Epithelial cell of prostate (primary cell): ENCODE data around the gene ARL8A.
"Not testable (repeated sequence)": the region's sequence is repeated elsewhere in the genome, so short reads cannot be mapped to it uniquely, and the experiment has no call there.

ENCODE experiments used
- DNase-seq: peaks from one replicate; pipeline ENCODE4 v3.0.0-alpha.2; 2011; ENCODE audit warnings: low read depth, low spot score
- H3K27ac ChIP-seq: fragments of 450-650 bp; 2 replicates; pipeline ENCODE4 v1.5.1; 2017; ENCODE audit warnings: mild to moderate bottlenecking

ARL8A gene

GRCh38 chr1:202143768-202144401 is 652 bp downstream of the ARL8A start:
- H3K27ac ChIP-seq = peak overlapping the region; percentile 67
- no peak for DNase-seq

GRCh38 chr1:202143011-202143767 is 1.3 kb downstream of the ARL8A start:
- H3K27ac ChIP-seq = peak overlapping the region; percentile 67
- DNase-seq = no peak

DNA sequence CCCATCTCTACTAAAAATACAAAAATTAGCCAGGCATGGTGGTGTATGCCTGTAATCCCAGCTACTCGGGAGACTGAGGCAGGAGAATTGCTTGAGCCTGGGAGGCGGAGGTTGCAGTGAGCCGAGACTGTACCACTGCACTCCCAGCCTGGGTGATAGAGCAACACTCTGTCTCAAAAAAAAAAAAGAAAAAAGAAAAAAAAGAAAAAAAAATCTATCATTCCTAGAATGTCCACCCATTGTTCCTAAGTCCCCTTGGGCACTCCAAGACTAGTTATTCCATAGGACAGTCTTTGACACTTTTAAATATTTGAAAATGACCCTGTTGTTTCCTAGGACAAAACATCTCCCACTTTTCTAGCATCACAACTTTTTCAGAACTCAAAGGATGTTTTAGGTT is 3.1 kb downstream of the ARL8A start:
- not testable (repeated sequence) for H3K27ac ChIP-seq, DNase-seq

DNA sequence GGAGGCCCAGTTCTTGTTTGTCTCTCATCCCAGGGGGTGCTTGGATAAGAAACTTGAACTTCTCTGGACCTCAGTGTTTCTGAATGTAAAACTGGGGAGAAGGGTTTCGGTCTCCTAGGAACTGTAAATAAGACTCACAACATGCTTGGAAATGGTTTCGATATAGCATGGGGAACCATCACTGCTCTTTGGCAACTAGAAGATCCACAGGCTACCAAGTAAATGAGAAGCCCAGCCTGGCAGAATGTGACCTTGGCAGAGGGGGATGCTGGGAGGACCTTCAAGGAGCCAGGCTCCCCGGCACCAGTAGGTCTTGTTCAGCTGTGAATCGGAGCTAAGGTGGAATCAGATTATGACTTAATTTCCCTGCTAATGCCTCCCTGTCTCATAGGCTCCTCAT is 3.7 kb downstream of the ARL8A start:
- H3K27ac ChIP-seq = no peak overlapping the region
- DNase-seq = no peak

GRCh38 chr1:202135221-202135721 is 9.3 kb downstream of the ARL8A start:
- DNase-seq = no peak
- H3K27ac ChIP-seq = no peak overlapping the region

DNA sequence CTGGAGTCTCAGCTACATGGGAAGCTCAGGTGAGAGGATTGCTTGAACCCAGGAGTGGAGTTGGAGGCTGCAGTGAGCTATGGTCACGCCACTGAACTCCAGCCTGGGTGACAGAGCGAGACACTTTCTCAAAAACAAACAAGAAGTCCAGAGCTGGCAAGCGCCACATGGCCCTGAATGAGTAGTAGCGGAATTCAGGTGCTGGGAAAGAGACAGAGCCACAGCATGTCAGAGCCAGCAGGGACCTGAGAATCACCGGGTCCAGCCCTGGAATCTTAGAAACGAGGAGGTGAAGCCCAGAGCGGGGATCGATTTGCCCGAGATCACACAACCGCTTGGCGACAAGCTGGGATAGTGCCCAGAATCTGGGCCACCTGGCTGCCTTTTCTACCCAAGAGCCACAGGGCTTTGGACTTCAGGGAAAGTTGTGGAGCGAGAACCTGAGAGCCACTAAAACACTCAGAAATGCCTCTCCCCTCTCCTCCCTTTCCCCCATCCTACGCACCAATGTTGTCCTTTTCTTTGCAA is 9.8 kb downstream of the ARL8A start:
- no peak for DNase-seq
- H3K27ac ChIP-seq = no peak overlapping the region

GRCh38 chr1:202133989-202134388 is 10.5 kb downstream of the ARL8A start:
- DNase-seq = no peak
- H3K27ac ChIP-seq = no peak overlapping the region

DNA sequence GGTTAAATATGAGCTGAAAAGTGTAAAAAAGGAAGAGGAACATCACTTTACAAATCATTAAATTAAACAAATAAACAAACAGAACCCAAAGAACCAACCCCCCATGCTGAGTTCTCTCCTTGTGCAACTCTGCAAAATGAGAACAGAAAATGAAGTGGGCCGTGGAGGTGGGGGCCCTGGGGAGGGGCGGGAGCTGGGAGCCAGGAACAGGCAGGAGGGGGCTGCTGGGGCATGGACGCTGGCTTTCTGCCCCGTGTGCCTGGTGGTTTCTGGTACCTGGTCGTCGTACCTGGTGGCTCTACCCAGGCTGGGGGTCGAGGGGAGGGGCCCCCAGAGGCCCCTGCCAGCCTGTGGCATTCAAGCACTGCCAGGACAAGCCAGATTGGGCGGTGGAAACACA is 11.0 kb downstream of the ARL8A start:
- no peak for DNase-seq
- no peak overlapping the region for H3K27ac ChIP-seq

DNA sequence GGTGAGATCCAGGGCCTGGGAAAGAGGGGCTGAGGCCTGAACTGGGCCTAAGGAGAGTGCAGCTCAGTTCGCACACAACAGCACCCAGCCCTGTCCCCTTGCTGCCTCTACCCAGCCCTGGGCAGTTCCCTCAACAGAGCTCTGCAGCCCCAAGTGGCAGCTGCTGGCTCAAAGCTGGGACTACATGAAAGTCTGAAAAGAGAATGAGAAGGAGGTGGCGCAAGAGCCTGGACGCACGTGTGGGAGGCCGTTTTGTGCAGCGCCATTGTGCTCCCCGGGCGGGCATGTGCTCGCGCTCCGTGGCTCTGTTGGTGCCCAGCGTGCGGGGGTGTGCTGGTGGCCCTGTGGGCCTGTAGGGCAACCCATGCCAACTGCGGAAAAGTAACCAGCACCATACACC is 11.5 kb downstream of the ARL8A start:
- peak overlapping the region; percentile 19 for H3K27ac ChIP-seq

GRCh38 chr1:202131956-202132821 is 12.3 kb downstream of the ARL8A start:
- DNase-seq = no peak
- H3K27ac ChIP-seq = peak overlapping the region; percentile 19

More for the DNA sequence above, 11.5 kb downstream of the ARL8A start:
- no peak for DNase-seq

GRCh38 chr1:202130816-202131522 is 13.6 kb downstream of the ARL8A start:
- DNase-seq = no peak
- H3K27ac ChIP-seq = no peak overlapping the region

GRCh38 chr1:202130297-202130721 is 14.2 kb downstream of the ARL8A start:
- H3K27ac ChIP-seq = no peak overlapping the region
- DNase-seq = no peak

- no peak for DNase-seq
- no peak overlapping the region for H3K27ac ChIP-seq
Measured at GRCh38 chr1:202129453-202130296, 14.9 kb downstream of the ARL8A start.

- DNase-seq = no peak
- no peak overlapping the region for H3K27ac ChIP-seq
Measured at GRCh38 chr1:202127836-202128622, 16.5 kb downstream of the ARL8A start.

- no peak for DNase-seq
- no peak overlapping the region for H3K27ac ChIP-seq
Measured at GRCh38 chr1:202127061-202127460, 17.5 kb downstream of the ARL8A start.

DNA sequence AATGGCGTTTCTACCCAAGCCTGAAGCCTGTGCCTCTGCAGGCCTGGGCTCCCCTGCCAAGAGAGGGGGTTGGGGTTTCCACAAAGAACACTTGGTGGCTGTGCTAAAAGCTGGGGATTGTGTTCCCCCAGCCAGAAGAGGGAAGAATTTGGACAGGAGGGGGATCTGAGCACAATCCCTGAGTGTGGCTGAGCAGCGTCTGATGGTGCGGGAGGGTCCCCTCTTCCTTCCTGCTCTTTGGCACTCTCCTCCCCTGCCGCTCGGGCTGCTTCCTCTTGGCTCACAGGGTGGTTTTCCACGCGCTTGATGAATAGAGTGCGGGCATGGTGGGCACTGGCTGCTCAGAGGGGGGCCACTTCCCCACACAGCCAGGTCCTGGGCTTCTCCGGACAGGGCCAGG is 18.1 kb downstream of the ARL8A start:
- DNase-seq = no peak
- H3K27ac ChIP-seq = no peak overlapping the region

- DNase-seq = no peak
- H3K27ac ChIP-seq = no peak overlapping the region
Measured at GRCh38 chr1:202125611-202126010, 18.9 kb downstream of the ARL8A start.

DNA sequence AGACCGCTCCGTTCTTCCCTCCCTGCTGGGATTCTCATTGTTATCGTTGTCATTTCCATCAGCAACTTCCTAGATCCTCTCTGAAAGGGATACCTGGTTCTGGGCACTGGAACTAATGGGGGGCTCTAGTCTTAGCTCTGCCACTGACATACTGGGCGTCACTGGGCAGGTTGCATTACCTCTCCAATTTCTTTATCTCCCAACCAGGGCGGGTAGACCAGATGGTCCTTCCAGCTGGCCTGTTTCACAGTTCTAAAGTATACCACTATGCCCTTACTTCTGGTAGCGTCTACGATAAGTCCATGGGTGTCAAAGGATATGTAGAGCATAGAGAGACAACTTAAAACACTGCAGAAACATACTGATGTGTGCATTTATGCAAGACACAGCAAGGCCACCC is 20.4 kb downstream of the ARL8A start:
- no peak overlapping the region for H3K27ac ChIP-seq
- DNase-seq = no peak
